MM.1S (cell line): ENCODE measurements around the gene ICAM1.

Experiments
- EZH2 ChIP-seq: fragments of 300-600 bp; sonication (generic); optimal IDR thresholded peaks from 2 replicates; pipeline ENCODE3; 2017; ENCODE audit warnings: low read depth, mild to moderate bottlenecking, antibody characterized with exemption, low read length, mixed read lengths
- TF ChIP-seq, protein P1 (sequence below): fragments of 300-600 bp; sonication (generic); IDR thresholded peaks from 2 replicates; pipeline ENCODE4 v1.5.1; 2016; ENCODE audit warnings: antibody characterized with exemption, low read length, mixed read lengths

DNA sequence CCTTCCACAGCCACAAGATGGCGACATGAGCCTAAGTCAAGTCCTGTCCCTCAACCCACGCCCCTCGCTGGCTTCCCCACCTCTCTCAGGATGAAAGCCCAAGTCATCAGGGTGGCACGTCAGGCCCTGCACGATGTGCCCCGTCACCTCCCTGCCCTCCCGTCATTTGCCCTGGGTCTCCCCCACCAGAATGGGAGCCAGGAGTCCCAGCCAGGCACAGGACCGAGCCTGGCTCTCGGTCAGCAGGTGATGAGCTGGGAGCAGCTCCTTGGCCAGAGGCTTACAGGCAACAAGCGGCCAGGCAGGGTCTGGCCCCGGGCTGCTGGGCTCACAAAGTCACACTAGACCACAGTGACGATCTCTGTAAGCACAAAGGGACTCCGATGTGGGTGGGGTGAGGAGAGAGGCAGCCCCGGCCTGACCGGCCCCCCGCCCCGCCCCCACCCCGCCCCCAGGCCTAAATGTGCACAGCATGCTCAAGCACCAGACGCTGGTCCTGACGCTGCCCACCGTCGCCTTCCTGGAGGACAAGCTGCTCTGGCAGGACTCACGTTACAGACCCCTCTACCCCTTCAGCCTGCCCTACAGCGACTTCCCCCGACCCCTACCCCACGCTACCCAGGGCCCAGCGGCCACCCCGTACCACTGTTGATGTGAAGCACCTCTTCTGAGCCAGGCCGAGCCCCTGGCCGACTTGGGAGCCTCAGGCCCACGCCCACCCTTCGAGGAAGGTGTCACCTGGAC is 11.6 kb upstream of the ICAM1 start:
- TF ChIP-seq, protein P1, sequence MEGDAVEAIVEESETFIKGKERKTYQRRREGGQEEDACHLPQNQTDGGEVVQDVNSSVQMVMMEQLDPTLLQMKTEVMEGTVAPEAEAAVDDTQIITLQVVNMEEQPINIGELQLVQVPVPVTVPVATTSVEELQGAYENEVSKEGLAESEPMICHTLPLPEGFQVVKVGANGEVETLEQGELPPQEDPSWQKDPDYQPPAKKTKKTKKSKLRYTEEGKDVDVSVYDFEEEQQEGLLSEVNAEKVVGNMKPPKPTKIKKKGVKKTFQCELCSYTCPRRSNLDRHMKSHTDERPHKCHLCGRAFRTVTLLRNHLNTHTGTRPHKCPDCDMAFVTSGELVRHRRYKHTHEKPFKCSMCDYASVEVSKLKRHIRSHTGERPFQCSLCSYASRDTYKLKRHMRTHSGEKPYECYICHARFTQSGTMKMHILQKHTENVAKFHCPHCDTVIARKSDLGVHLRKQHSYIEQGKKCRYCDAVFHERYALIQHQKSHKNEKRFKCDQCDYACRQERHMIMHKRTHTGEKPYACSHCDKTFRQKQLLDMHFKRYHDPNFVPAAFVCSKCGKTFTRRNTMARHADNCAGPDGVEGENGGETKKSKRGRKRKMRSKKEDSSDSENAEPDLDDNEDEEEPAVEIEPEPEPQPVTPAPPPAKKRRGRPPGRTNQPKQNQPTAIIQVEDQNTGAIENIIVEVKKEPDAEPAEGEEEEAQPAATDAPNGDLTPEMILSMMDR: peak; percentile 68
- TF ChIP-seq EZH2: no peak
